NCI-H460 (cell line): ENCODE data around the gene RBBP4. TPM values are rescaled to one million over a fixed set of nuclear protein-coding genes. Genes with fewer than 3 reads are reported as not detected.
"Not testable (repeated sequence)": the region's sequence is repeated elsewhere in the genome, so short reads cannot be mapped to it uniquely, and the experiment has no call there.

Source experiments
- DNase-seq: peaks from one replicate; pipeline ENCODE4 v3.0.0-alpha.2; 2016; ENCODE audit warnings: low read depth; ENCODE audit errors: extremely low read depth
- total RNA-seq: library from RNA; depleted of rRNA; stranded (reverse); fragments of >200 nt; shearing (Covaris generic); gene quantifications from 2 replicates; pipeline ENCODE4 v1.2.3, GENCODE V29; 2014

Gene RBBP4
- total RNA-seq, 1 experiment from 2014 or later: 77.5 TPM

GRCh38 chr1:32636914-32637645, 13.9 kb upstream of the RBBP4 start:
- DNase-seq: peak; percentile 62

GRCh38 chr1:32639489-32640075, 11.4 kb upstream of the RBBP4 start:
- no peak for DNase-seq

- DNase-seq: not testable (repeated sequence)
Measured at GRCh38 chr1:32642292-32642827, 8.6 kb upstream of the RBBP4 start.

GRCh38 chr1:32644426-32644825, 6.6 kb upstream of the RBBP4 start:
- DNase-seq: no peak

- DNase-seq: no peak
Measured at GRCh38 chr1:32647308-32648134, 3.5 kb upstream of the RBBP4 start.

- DNase-seq: peak; percentile 84
Measured at GRCh38 chr1:32650248-32650751, 708 bp upstream of the RBBP4 start, which contains the start of gene ZBTB8OS. TSS of gene ZBTB8OS (minus strand) at chr1:32650550. CDS start at chr1:32650529, 21 bp downstream.

- DNase-seq: no peak
Measured at GRCh38 chr1:32651461-32652073, 559 bp downstream of the RBBP4 start.

GRCh38 chr1:32652244-32652962, 1.4 kb downstream of the RBBP4 start:
- no peak for DNase-seq

GRCh38 chr1:32659581-32659980, 8.6 kb downstream of the RBBP4 start:
- no peak for DNase-seq

GRCh38 chr1:32665915-32666314, 14.9 kb downstream of the RBBP4 start:
- DNase-seq: no peak

- no peak for DNase-seq
Measured at GRCh38 chr1:32666901-32667566, 16.0 kb downstream of the RBBP4 start.

GRCh38 chr1:32668716-32669115, 17.7 kb downstream of the RBBP4 start:
- not testable (repeated sequence) for DNase-seq

- no peak for DNase-seq
Measured at GRCh38 chr1:32676945-32677344, 25.9 kb downstream of the RBBP4 start.

GRCh38 chr1:32679993-32680392, 29.0 kb downstream of the RBBP4 start:
- DNase-seq: not testable (repeated sequence)

- DNase-seq: no peak
Measured at GRCh38 chr1:32680642-32681041, 29.6 kb downstream of the RBBP4 start.

- DNase-seq: no peak
Measured at GRCh38 chr1:32681509-32681908, 30.5 kb downstream of the RBBP4 start.

- no peak for DNase-seq
Measured at GRCh38 chr1:32681999-32682398, 31.0 kb downstream of the RBBP4 start.

- no peak for DNase-seq
Measured at GRCh38 chr1:32683397-32683796, 32.4 kb downstream of the RBBP4 start.

- DNase-seq: no peak
Measured at GRCh38 chr1:32684167-32684811, 33.3 kb downstream of the RBBP4 start.
